Measurements from ENCODE around the gene OR6F1.
"Not testable (repeated sequence)": the region's sequence is repeated elsewhere in the genome, so short reads cannot be mapped to it uniquely, and the experiment has no call there.

OR6F1 gene

DNA sequence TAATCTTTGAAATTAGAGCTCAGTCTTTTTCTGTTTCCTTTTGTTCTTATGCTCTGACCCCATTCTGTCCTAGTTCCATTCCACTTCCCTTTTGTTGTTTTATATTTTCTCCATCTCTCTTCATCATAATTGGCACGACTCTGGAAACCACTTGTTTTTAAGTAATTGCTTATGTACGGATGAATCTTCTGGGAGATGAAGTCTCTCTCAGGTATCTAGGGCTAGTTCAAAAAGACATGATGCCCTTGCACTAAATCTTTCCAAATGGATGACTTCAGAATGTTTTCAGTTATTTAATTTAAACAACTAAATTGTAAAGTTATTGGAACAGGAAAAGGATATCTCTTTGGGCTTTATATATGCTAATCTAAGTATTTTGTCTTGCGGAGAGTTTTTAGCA is at the start of gene OR6F1:
Gene OR6F1, minus strand, starts transcription at position 101 of the 400 bp plus-strand sequence. CDS start 3,891 bp downstream, outside the sequence.
- Histone ChIP-seq H3K36me3 (no peaks in the 10 kb centered on the region), H3K4me3 (ENCODE audit: low read depth, low read length) (no peak within 1 kb of the TSS), H3K9me3 (ENCODE audit: severe bottlenecking) (no peaks in the 10 kb centered on the region), H3K27ac (no peak within 1 kb of the TSS), H3K27me3 (ENCODE audit: insufficient read depth, low read depth, severe bottlenecking) (peaks cover 14% of the 10 kb centered on the region)
- no peak for DNase-seq
- TF ChIP-seq, protein P1, sequence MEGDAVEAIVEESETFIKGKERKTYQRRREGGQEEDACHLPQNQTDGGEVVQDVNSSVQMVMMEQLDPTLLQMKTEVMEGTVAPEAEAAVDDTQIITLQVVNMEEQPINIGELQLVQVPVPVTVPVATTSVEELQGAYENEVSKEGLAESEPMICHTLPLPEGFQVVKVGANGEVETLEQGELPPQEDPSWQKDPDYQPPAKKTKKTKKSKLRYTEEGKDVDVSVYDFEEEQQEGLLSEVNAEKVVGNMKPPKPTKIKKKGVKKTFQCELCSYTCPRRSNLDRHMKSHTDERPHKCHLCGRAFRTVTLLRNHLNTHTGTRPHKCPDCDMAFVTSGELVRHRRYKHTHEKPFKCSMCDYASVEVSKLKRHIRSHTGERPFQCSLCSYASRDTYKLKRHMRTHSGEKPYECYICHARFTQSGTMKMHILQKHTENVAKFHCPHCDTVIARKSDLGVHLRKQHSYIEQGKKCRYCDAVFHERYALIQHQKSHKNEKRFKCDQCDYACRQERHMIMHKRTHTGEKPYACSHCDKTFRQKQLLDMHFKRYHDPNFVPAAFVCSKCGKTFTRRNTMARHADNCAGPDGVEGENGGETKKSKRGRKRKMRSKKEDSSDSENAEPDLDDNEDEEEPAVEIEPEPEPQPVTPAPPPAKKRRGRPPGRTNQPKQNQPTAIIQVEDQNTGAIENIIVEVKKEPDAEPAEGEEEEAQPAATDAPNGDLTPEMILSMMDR (IDR thresholded peaks at IDR 0.05; ENCODE audit: low read depth, low read length) = no peak

DNA sequence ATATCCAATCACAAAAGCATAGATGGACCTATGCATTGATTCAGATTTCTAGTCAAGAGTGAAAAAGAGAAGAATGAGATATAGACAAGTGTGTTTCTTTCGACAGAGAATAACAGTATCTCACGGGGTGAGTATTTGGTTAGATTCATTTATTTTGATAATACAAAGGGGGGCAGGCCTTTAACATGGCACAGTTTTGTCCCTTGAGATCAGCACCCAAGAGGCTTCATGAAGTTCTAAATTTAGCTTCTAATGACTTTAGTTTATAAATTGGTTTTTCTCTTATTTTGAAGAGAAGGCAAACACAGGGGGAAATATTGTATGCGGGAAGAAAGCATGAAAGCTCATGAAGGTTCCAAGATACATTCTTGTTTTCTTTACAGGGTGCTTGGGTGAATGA is 44.0 kb upstream of the OR6F1 start, which contains the start of gene OR1C1:
Gene OR1C1, minus strand, starts transcription at position 101 of the 400 bp plus-strand sequence. CDS start 2,150 bp downstream, outside the sequence.
- Histone ChIP-seq H3K27me3 (ENCODE audit: insufficient read depth, low read depth, severe bottlenecking) (no peaks in the 10 kb centered on the region), H3K9me3 (ENCODE audit: severe bottlenecking) (no peaks in the 10 kb centered on the region), H3K4me3 (ENCODE audit: low read depth, low read length) (no peak within 1 kb of the TSS), H3K27ac (no peak within 1 kb of the TSS), H3K36me3 (no peaks in the 10 kb centered on the region)
- DNase-seq = no peak
- TF ChIP-seq, protein P1 (IDR thresholded peaks at IDR 0.05; ENCODE audit: low read depth, low read length) = no peak

DNA sequence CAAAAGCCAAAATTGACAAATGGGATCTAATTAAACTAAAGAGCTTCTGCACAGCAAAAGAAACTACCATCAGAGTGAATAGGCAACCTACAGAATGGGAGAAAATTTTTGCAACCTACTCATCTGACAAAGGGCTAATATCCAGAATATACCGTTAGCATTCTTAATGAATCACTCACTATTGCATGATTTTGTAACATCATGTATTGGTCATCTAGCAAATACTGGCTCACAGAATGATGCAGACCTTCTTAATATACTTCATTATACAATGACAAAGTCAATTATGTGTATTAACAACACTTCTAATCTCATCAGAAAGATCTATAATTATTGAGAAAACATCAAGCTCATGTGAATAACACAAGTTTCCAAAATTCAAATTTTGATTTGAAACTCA is 37.9 kb upstream of the OR6F1 start:
- H3K4me3 ChIP-seq (ENCODE audit: low read depth, low read length); H3K27me3 ChIP-seq (ENCODE audit: insufficient read depth, low read depth, severe bottlenecking); H3K27ac ChIP-seq; H3K36me3 ChIP-seq; DNase-seq: not testable (repeated sequence)
- peaks cover 12% of the 10 kb centered on the region for H3K9me3 ChIP-seq (ENCODE audit: severe bottlenecking)

DNA sequence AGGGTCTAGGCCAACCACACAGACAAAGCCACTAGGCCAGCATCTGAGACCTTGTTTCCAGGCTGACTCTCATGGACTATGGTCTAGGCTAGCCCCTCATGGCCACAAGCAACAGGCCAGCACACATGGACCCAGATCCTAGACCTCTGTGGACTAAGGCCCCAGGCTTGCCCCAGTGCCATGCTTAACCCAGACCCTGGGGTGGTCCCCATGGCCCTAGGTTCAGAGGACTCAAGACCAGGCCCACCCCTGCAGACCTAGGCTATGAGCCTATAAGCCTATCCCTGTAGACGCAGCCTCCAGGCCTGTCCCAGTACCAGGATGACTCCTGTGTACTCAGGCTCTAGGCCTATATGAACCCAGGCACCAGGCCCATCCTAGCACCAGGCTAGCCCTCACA is 33.4 kb upstream of the OR6F1 start:
- H3K27me3 ChIP-seq (ENCODE audit: insufficient read depth, low read depth, severe bottlenecking) = peaks cover 17% of the 10 kb centered on the region
- no peaks in the 10 kb centered on the region for H3K36me3 ChIP-seq
- no peak overlapping the region for H3K27ac ChIP-seq
- no peak for DNase-seq
- H3K4me3 ChIP-seq (ENCODE audit: low read depth, low read length) = no peak overlapping the region
- TF ChIP-seq, protein P1 (IDR thresholded peaks at IDR 0.05; ENCODE audit: low read depth, low read length) = no peak
- peaks cover 12% of the 10 kb centered on the region for H3K9me3 ChIP-seq (ENCODE audit: severe bottlenecking)

DNA sequence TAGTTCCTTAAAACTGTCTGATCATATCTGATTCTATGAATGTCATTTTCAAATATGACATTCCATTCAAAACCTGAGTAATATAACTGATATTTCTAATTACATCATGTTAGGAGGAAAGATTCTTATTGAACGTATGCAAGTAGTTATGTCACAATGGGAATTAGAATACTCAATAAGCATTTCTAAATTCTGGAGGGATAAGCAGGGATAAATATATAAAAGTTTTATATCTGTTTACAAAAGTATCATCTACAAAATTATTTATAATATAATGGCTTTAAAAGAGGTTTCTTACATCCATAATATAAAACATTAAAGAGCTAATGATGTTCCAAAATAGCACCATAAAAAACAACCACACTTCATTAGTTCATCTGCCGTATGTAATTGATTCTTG is 31.6 kb upstream of the OR6F1 start, which contains the start of gene OR14A2:
Gene OR14A2, minus strand, starts transcription at position 101 of the 400 bp plus-strand sequence.
- TF ChIP-seq, protein P1 (IDR thresholded peaks at IDR 0.05; ENCODE audit: low read depth, low read length) = no peak
- Histone ChIP-seq H3K9me3 (ENCODE audit: severe bottlenecking) (peaks cover 12% of the 10 kb centered on the region), H3K4me3 (ENCODE audit: low read depth, low read length) (no peak within 1 kb of the TSS), H3K27me3 (ENCODE audit: insufficient read depth, low read depth, severe bottlenecking) (peaks cover 19% of the 10 kb centered on the region), H3K36me3 (no peaks in the 10 kb centered on the region), H3K27ac (no peak within 1 kb of the TSS)
- DNase-seq = no peak

DNA sequence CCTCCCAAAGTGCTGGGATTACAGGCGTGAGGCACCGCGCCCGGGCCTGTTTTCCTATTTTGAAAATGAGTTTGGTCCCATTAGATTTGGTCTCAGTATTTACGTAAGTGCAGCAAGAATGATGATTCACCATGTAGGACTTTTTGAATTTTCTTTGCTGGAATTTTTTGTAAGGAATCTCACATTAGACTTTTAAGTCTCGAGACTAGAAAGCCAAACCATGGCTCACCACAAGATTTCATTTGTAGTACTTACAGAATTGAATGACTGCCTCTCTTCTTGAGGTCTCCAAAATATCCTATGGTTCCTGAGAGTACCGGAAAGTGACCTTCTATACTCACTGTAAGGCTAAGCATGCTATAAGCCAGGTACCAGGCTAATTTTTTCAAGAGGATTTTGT is 31.2 kb upstream of the OR6F1 start:
- H3K27ac ChIP-seq = no peak overlapping the region
- peaks cover 19% of the 10 kb centered on the region for H3K27me3 ChIP-seq (ENCODE audit: insufficient read depth, low read depth, severe bottlenecking)
- H3K4me3 ChIP-seq (ENCODE audit: low read depth, low read length) = no peak overlapping the region
- DNase-seq = no peak
- no peaks in the 10 kb centered on the region for H3K36me3 ChIP-seq
- peaks cover 12% of the 10 kb centered on the region for H3K9me3 ChIP-seq (ENCODE audit: severe bottlenecking)
- TF ChIP-seq, protein P1 (IDR thresholded peaks at IDR 0.05; ENCODE audit: low read depth, low read length) = no peak

All from WERI-Rb-1 (cell line).